Measurements from ENCODE around the gene PARD6B.

DNA sequence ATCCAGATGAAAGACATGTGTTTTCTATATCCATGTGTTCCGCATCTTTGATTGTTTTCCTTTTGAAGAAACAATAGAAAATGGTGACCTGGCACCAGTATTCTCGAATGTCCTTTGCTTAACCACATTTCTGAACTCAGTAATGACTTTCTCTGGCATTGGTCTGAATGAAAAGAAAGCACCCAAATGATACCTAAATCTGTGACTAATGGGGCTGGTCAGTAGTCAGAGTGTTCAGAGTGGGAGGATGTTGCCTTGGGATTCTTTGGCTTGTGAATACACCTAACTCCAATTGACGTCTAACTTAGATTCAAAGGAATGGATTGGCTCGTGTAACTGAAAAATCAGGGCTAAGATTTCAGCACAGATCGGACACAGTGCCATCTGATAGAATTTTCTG is 27.1 kb downstream of the PARD6B start:
- TF ChIP-seq, protein P1, sequence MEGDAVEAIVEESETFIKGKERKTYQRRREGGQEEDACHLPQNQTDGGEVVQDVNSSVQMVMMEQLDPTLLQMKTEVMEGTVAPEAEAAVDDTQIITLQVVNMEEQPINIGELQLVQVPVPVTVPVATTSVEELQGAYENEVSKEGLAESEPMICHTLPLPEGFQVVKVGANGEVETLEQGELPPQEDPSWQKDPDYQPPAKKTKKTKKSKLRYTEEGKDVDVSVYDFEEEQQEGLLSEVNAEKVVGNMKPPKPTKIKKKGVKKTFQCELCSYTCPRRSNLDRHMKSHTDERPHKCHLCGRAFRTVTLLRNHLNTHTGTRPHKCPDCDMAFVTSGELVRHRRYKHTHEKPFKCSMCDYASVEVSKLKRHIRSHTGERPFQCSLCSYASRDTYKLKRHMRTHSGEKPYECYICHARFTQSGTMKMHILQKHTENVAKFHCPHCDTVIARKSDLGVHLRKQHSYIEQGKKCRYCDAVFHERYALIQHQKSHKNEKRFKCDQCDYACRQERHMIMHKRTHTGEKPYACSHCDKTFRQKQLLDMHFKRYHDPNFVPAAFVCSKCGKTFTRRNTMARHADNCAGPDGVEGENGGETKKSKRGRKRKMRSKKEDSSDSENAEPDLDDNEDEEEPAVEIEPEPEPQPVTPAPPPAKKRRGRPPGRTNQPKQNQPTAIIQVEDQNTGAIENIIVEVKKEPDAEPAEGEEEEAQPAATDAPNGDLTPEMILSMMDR (conservative IDR thresholded peaks at IDR 0.05; ENCODE audit: low read length) = no peak
- TF ChIP-seq EZH2phosphoT487 (IDR thresholded peaks at IDR 0.05; ENCODE audit: borderline replicate concordance) = no peak

Data from Loucy (cell line).